Natural killer cell (primary cell): Measurements from ENCODE around the gene CORO7. TPM values are rescaled to one million over a fixed set of nuclear protein-coding genes. Genes with fewer than 3 reads are reported as not detected.

Experiments
- ATAC-seq, 3 donors: fragments of 150-1000 bp in 2 of 3; fragments of 200-7000 bp in 1 of 3; cut with Tn5 transposase; 1 replicate in 1 of 3; 2 replicates in 2 of 3; pipeline ENCODE4 v1.10.0; 2021; ENCODE audit warnings: mild to moderate bottlenecking in 2 of 3, moderate library complexity in 2 of 3
- DNase-seq, 2 donors: peaks; one replicate each; pipeline versions ENCODE4 v3.0.0 to v3.0.0-alpha.2; 2013 to 2021; ENCODE audit warnings: mixed read lengths in 1 of 2
- H3K27ac ChIP-seq: one replicate; pipeline ENCODE4 v1.5.1; 2013; ENCODE audit warnings: mild to moderate bottlenecking, low read length
- H3K27me3 ChIP-seq: one replicate; pipeline ENCODE4 v1.6.1; 2013; ENCODE audit warnings: low read length; ENCODE audit not compliant: control insufficient read depth, insufficient read depth
- H3K36me3 ChIP-seq: one replicate; pipeline ENCODE4 v1.6.1; 2013; ENCODE audit warnings: low read length; ENCODE audit not compliant: control insufficient read depth, insufficient read depth
- H3K4me1 ChIP-seq: one replicate; pipeline ENCODE4 v1.6.1; 2013; ENCODE audit warnings: low read length; ENCODE audit not compliant: control insufficient read depth, insufficient read depth
- H3K4me3 ChIP-seq: one replicate; pipeline ENCODE4 v1.5.1; 2013; ENCODE audit warnings: low read length
- H3K9me3 ChIP-seq: one replicate; pipeline ENCODE4 v1.6.1; 2013; ENCODE audit warnings: low read length; ENCODE audit not compliant: control insufficient read depth, insufficient read depth
- H3K27ac Mint-ChIP-seq, 2 donors: one replicate each; pipeline ENCODE4 v1.8.0; 2022; ENCODE audit warnings: mild to moderate bottlenecking in 2 of 2, mixed read lengths in 2 of 2, moderate library complexity in 1 of 2
- H3K27me3 Mint-ChIP-seq, 2 donors: one replicate each; pipeline ENCODE4 v1.8.0; 2022; ENCODE audit warnings: low read depth in 2 of 2, mixed read lengths in 2 of 2
- H3K36me3 Mint-ChIP-seq: one replicate; pipeline ENCODE4 v1.8.0; 2022; ENCODE audit warnings: mixed read lengths
- H3K4me1 Mint-ChIP-seq, 2 donors: one replicate each; pipeline ENCODE4 v1.8.0; 2022; ENCODE audit warnings: mixed read lengths in 2 of 2
- H3K4me3 Mint-ChIP-seq: one replicate; pipeline ENCODE4 v1.8.0; 2022; ENCODE audit warnings: mild to moderate bottlenecking, moderate library complexity, mixed read lengths
- H3K9me3 Mint-ChIP-seq, 2 donors: one replicate each; pipeline ENCODE4 v1.8.0; 2022; ENCODE audit warnings: mixed read lengths in 2 of 2
- CTCF ChIP-seq: fragments of 200-600 bp; IDR thresholded peaks from one replicate; pipeline ENCODE4 v1.8.0; 2022; ENCODE audit warnings: antibody characterized with exemption
- WGBS: methylation state at CpG from one replicate; pipeline ENCODE4 v1.1.7; 2013; ENCODE audit warnings: missing lambda C conversion rate; ENCODE audit not compliant: insufficient coverage; 5-methylcytosine and 5-hydroxymethylcytosine counted together
- intact Hi-C: fragments of 100-400 bp; cut with micrococcal nuclease; formaldehyde crosslinking; loops from one replicate; pipeline ENCODE4 v1.14.2; 2022
- total RNA-seq, 4 donors: library from RNA; stranded (reverse); fragments of 120-200 nt in 1 of 4; gene quantifications; one replicate each; pipeline versions ENCODE4 v1.2.3 to v1.2.4, GENCODE V29; 2013 to 2022

Gene CORO7
- total RNA-seq, 3 donors from 2014 or later (not counting 1 experiment from before 2014, with no cell fraction given): 335 to 425 (median 415) TPM

- ATAC-seq (no peak), DNase-seq (no peak)
- Mint-ChIP-seq H3K9me3 (no peaks in the 10 kb centered on the region), H3K36me3 (no peaks in the 10 kb centered on the region), H3K27me3 (no peaks in the 10 kb centered on the region), H3K27ac (no peak overlapping the region), H3K4me3 (no peak overlapping the region), H3K4me1 (peaks cover 0 to 5% of the 10 kb centered on the region in 2 donors)
- no peak for TF ChIP-seq CTCF
- 75% methylated on average over 14 of the region's 14 CpGs for WGBS
- H3K9me3 ChIP-seq: no peaks in the 10 kb centered on the region
- no peaks in the 10 kb centered on the region for H3K27me3 ChIP-seq
- peaks cover 24% of the 10 kb centered on the region for H3K36me3 ChIP-seq
- no peak overlapping the region for H3K27ac ChIP-seq
- intact Hi-C loops: no loop called here
- no peak overlapping the region for H3K4me3 ChIP-seq
- no peaks in the 10 kb centered on the region for H3K4me1 ChIP-seq
Observed at GRCh38 chr16:4339909-4340308, 76.5 kb downstream of the CORO7 start.

DNA sequence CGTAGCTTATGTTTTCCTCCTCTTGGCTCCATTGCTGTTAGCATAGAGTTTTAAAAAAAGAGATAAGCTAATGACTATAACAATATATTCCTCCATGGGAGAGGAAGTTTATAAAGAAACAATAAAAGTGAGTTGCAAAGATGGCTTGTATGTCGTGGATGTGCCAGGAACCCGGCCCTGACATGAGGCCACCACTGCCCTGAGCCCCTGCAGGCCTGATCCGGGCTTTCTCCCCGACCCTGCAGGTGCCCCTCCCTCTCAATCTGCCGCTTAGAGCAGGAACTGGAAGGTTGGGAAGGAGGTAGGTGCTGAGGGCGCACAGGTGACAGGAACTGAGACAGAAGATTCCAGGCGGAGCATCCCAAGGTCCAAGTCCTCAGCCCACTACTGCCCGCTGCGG lies 76.9 kb downstream of the CORO7 start:
- Histone ChIP-seq H3K27me3 (no peaks in the 10 kb centered on the region), H3K9me3 (no peaks in the 10 kb centered on the region), H3K27ac (no peak overlapping the region), H3K36me3 (peaks cover 24% of the 10 kb centered on the region), H3K4me3 (no peak overlapping the region), H3K4me1 (no peaks in the 10 kb centered on the region)
- H3K27ac Mint-ChIP-seq: no peak overlapping the region
- TF ChIP-seq CTCF: no peak
- intact Hi-C loops: no loop called here
- H3K36me3 Mint-ChIP-seq: no peaks in the 10 kb centered on the region
- no peaks in the 10 kb centered on the region for H3K27me3 Mint-ChIP-seq
- 95% methylated on average over 10 of the region's 10 CpGs for WGBS
- no peaks in the 10 kb centered on the region for H3K9me3 Mint-ChIP-seq
- DNase-seq (no peak), ATAC-seq (no peak)
- peaks cover 0 to 5% of the 10 kb centered on the region in 2 donors for H3K4me1 Mint-ChIP-seq
- H3K4me3 Mint-ChIP-seq: no peak overlapping the region

- no peak for ATAC-seq
- peaks cover 0 to 3% of the 10 kb centered on the region in 2 donors for H3K4me1 Mint-ChIP-seq
Observed at GRCh38 chr16:4338712-4339299, 77.6 kb downstream of the CORO7 start.

More at GRCh38 chr16:4338712-4339299, 77.6 kb downstream of the CORO7 start:
- Histone ChIP-seq H3K27ac (no peak overlapping the region), H3K4me3 (no peak overlapping the region), H3K9me3 (no peaks in the 10 kb centered on the region), H3K27me3 (no peaks in the 10 kb centered on the region), H3K4me1 (no peaks in the 10 kb centered on the region), H3K36me3 (peaks cover 24% of the 10 kb centered on the region)
- no peak overlapping the region for H3K27ac Mint-ChIP-seq
- H3K27me3 Mint-ChIP-seq: no peaks in the 10 kb centered on the region
- DNase-seq: no peak
- no peaks in the 10 kb centered on the region for H3K36me3 Mint-ChIP-seq
- no peak overlapping the region for H3K4me3 Mint-ChIP-seq
- no peak for TF ChIP-seq CTCF
- 97% methylated on average over 10 of the region's 10 CpGs for WGBS
- H3K9me3 Mint-ChIP-seq: no peaks in the 10 kb centered on the region
- intact Hi-C loops: no loop called here
